ENCODE data around the gene GLB1L2. TPM values are rescaled to one million over a fixed set of nuclear protein-coding genes. Genes with fewer than 3 reads are reported as not detected.
A peak's percentile ranks its signal among the peaks of the same experiment; 100 is the strongest.
"Not testable (repeated sequence)": the region's sequence is repeated elsewhere in the genome, so short reads cannot be mapped to it uniquely, and the experiment has no call there.

Gene GLB1L2
- total RNA-seq, 2 donors from 2014 or later, result 22.6 to 28.6 TPM

- intact Hi-C loops (cut with DNase I, micrococcal nuclease); ATAC-seq; DNase-seq: not testable (repeated sequence)
These were observed 12.9 kb downstream of the GLB1L2 start for GRCh38 chr11:134344497-134345236.

DNA sequence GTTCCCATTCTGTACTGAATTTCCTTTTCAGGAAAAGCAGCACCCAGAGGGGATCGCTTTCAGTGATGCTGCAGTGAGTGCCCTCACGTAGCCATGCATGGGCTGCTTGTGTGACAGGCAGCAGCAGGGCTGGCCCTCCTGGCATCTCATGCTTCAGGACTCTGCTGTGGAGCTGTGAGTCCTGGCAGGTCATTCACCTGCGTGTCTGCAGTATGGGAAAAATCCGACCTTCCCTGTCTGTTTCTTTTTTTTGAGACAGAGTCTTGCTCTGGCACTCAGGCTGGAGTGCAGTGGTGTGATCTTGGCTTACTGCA is 13.4 kb downstream of the GLB1L2 start:
- no peak for ATAC-seq
- DNase-seq, result no peak
- intact Hi-C loops (cut with DNase I, micrococcal nuclease), result no loop called here

GRCh38 chr11:134346101-134346975 is 14.6 kb downstream of the GLB1L2 start:
- intact Hi-C loops (cut with DNase I, micrococcal nuclease), result no loop called here
- no peak for ATAC-seq
- DNase-seq, result no peak

- ATAC-seq, result no peak
- intact Hi-C loops (cut with DNase I, micrococcal nuclease), result no loop called here
- DNase-seq, result no peak
These were observed 15.2 kb downstream of the GLB1L2 start for GRCh38 chr11:134346976-134347350.

DNA sequence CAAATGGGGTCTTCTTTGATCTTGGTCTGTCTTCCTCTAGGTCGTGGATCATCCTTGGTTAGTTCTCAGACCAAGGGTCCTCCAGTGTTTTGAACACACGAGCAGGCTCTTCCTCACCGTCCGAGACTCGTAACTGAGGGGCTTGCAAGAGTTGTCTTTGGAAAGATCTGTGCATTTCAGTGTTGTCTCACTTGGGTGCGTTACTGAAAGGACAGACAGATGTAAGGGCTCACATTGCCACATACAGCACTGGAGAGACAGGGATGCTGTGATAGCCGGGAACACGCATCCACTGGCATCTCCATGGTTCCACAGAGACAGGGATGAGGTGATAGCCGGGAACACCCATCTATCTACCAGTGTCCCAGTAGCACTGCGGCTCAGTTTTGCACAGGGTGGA is 15.7 kb downstream of the GLB1L2 start:
- DNase-seq (no peak), ATAC-seq (no peak)
- intact Hi-C loops (cut with DNase I, micrococcal nuclease), result no loop called here

- no peak for ATAC-seq
- intact Hi-C loops (cut with DNase I, micrococcal nuclease), result no loop called here
These were observed 17.5 kb downstream of the GLB1L2 start for GRCh38 chr11:134349109-134349801.

GRCh38 chr11:134349802-134350355 is 18.1 kb downstream of the GLB1L2 start:
- ATAC-seq (no peak), DNase-seq (no peak)
- intact Hi-C loops (cut with DNase I, micrococcal nuclease), result no loop called here

More at GRCh38 chr11:134349109-134349801, 17.5 kb downstream of the GLB1L2 start:
- no peak for DNase-seq

DNA sequence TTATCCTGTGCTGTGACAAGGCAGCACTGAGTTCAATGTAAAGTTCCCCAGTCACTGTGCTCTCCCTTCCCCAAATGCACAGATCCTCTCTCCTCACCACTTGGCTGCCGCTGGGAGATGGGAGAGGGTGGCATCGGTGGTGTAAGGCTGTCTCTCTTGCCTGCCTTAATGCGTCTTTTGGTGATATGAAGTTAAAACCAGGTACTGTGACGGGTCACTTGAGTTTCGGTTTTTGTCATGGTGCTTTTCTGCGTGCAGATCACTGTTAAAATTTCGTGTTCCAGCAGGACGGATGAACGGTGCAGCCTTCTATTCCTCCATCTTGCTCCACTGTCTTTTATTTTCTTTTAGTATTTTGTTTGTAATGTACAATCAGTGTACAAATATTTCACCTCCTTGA is 18.6 kb downstream of the GLB1L2 start:
- intact Hi-C loops (cut with DNase I, micrococcal nuclease), result no loop called here
- ATAC-seq, result no peak
- DNase-seq, result no peak

DNA sequence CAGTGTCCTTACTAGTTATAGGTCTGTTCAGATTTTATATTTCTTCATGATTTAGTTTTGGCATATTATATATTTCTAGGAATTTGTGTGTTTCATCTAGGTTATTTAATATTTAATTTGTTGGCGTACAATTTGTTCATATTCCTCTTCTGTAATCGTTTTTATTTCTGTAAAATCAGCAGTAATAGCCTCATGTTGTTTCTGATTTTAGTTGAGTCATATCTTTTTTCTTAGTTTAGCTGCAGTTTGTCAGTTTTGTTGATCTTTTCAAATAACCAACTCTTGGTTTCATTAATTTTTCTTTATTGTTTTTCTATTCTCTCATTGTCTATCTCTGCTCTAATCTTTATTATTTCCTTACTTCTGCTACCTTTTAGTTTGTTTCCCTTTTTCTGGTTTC is 20.3 kb downstream of the GLB1L2 start:
- intact Hi-C loops (cut with DNase I, micrococcal nuclease), result no loop called here
- ATAC-seq (no peak), DNase-seq (no peak)

- DNase-seq (no peak), ATAC-seq (no peak)
- intact Hi-C loops (cut with DNase I, micrococcal nuclease), result no loop called here
These were observed 23.3 kb downstream of the GLB1L2 start for GRCh38 chr11:134355136-134355535.

DNA sequence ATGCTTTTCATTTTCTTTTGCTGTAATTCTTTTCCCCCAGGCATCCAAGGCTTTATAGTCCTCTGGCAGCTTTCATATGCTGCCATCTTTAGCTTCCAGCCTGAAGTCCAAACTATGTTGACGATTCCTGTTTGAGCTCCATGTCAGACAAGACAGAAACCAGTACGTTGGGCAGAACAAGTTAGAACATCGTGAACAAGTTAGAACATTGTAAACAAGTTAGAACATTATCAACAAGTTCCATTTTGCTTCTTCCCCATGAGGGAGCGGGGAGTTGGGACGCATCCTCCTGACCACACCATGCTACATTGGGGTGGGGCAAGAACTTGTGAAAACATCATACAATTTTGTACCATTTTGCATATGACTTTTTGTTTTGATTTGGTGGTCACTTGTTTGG is 23.9 kb downstream of the GLB1L2 start:
- DNase-seq, result peak in 1 of 2 donors; percentile 22
- intact Hi-C loops (cut with DNase I, micrococcal nuclease), result no loop called here
- ATAC-seq, result no peak

DNA sequence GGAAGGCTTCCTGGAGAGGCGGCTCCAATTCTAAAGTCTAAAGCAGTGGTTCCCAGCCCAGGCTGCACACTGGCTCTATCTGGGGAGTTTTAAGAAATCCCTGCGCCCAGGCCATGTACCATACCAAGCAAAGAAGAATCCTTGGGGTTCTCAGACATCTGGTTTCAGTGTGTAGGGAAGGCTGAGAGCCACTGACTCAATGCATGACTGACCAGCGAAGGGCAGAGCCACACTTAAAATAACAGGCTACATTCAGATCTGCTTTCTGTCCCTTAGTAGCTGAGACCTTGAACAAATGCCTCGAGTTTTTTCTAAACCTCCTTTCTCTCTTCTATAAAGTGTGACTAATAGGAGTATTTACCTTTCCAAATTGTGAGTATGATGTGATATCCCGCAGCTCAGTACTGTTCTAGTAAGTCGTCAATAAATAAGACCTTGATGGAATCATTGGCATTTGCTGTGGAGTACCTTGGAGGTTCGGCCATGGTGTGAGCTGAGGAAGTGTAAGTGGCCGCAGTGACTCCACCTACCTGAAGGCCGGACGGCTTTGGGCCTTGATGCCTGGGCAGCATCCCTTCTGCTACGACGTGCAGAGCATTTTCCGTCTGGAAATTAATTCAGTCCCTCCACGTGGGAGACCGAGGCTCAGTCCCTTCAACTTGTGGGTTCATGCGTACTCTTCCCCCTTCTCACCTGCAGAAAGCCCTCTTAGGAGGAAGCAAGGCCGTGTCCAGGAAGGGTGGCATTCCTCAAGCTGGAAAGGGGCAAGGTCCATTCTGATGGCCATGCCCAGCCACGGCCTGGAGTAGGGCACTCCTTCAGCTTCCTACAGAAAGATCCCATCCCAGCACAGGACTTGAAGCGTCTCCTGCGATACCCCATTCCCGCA is 25.1 kb downstream of the GLB1L2 start:
- DNase-seq (peak in 1 of 2 donors; percentile 19), ATAC-seq (peak; percentile 64)
- intact Hi-C loops (cut with DNase I, micrococcal nuclease), result no loop called here

DNA sequence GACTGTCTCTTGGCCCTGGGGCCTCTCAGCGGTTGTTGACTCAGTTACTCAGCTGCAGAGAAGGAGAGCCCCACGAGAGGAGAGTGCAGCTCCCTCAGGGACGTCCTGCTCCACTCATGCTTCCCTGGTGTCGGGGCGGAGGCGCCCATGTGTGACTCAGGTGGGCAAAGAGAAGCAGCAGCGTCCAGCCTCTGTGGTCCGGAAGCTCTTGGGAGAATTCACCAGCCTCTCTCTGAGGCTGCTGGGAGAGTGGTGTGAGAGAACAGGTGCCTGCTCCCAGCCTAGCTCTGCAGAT is 25.7 kb downstream of the GLB1L2 start:
- intact Hi-C loops (cut with DNase I, micrococcal nuclease), result no loop called here
- DNase-seq, result peak in 1 of 2 donors; percentile 19
- no peak for ATAC-seq

DNA sequence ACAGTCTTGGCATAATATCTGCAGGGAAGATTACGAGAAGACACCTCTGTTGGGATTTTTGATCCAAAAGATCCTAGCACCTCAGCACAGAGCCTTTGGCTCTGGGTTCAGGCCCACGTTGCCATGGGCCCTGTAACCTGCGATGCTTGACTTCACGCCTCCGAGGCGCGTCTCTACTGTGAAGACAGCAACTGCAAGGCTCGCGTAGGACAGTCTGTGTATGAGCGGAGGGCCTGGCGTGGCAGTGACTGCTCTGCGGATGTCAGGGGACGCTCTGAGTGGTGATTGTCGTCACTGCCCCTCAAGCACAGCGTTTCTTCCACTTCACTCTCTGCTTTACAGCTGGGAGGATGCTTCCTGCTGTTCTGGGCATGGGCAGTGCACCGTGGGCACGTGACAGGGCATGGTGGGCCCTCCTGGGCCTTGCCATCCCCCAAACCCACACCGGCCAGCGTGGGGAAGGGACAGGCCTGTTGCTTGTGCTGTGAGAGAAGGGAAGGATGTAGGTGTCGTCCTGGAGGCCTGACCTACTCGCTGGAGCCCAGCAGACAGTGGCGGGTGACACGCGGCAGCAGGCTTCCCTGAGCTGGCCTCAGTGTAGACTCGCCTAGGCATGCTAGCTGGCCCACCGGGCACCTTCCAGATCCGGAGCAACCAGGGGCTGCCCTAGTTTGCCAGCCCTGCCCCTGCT is 26.5 kb downstream of the GLB1L2 start:
- ATAC-seq, result no peak
- peak in 1 of 2 donors; percentile 19 for DNase-seq
- intact Hi-C loops (cut with DNase I, micrococcal nuclease), result no loop called here

DNA sequence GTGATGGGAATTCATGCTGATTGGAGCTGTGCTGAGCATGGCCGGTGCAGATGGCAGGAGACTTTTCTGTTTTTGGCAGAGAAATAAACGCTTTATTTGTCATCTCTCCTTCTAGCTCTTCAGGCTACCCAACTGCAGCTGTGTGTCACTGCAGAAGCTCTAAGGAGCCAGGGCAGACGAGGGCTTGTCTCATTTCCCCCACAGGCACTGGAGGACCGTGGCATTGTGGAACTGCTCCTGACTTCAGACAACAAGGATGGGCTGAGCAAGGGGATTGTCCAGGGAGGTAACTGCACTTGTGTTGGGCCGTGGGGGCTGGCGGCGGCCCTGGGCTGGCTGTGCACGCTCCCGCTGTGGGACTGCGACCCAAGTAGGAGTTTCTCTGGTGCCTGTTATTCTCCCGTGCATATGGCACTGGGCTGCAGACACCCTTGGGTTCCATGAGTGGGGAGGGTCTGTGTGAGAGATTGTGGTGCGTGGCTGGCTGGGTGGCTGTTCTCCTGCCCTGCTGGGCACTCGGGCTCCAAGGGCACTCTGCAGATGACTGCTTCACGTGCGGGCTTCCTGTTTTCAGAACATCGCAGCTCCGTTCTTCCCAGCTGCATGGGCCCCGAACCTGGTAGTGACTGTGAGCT is 27.2 kb downstream of the GLB1L2 start:
- peak in 1 of 2 donors; percentile 14 for DNase-seq
- no peak for ATAC-seq
- intact Hi-C loops (cut with DNase I, micrococcal nuclease), result no loop called here

- ATAC-seq, result no peak
- no peak for DNase-seq
- intact Hi-C loops (cut with DNase I, micrococcal nuclease), result no loop called here
These were observed 27.9 kb downstream of the GLB1L2 start for GRCh38 chr11:134359646-134360045.

DNA sequence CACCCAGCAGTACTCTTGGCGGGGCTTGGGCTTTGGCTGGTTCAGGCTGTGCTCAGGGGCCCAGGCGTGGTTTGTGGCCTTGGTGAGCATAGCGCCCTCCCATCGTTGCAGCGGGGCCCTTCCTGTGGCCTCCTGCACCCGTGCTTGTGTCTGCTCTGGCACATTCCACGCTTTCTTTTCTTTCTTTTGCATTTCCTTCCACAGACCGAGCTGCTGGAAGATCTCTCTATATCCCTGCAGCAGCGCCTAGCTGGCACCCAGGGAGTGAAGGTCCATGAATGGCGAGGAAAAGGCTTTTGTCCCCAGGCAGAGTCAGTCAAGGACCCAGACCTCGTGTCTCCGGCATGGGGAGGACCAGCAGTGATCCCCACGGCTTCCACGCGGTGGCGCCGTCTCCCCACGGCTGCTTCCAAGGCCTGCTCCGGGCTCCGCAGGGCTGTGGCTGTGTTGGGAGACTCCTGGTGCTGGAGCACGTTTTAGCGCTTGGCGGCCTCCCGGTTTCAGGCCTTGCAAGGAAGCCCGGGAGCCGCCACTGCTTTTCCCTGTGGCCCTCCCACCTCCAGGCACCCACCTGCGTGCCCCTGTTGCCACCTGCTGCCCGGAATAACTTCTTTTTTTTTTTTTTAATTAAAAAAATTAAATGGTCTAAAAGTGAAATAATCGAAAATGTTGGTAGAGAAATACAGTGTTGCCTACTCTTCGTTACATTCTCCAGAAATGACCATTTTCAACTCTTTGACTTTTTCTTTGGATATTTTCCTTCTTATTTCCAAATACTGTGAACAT is 28.5 kb downstream of the GLB1L2 start:
- intact Hi-C loops (cut with DNase I, micrococcal nuclease), result no loop called here
- ATAC-seq, result peak; percentile 96
- peak; percentile 69 to 81 for DNase-seq
